H1 (cell line): ENCODE measurements around the gene NKX6-1. TPM values are rescaled to one million over a fixed set of nuclear protein-coding genes. Genes with fewer than 3 reads are reported as not detected.

Experiments used
- EZH2 ChIP-seq: fragments of 200-600 bp; sonication (generic); IDR thresholded peaks from 2 replicates; pipeline ENCODE4 v1.7.1; 2012; ENCODE audit warnings: low read depth, mild to moderate bottlenecking, moderate library complexity, low read length, inconsistent platforms; ENCODE audit not compliant: severe bottlenecking
- SUZ12 ChIP-seq: fragments of 200-600 bp; sonication (generic); IDR thresholded peaks from 2 replicates; pipeline ENCODE4 v1.6.1; 2012; ENCODE audit warnings: mild to moderate bottlenecking, inconsistent platforms, low read length, moderate library complexity, mixed read lengths
- TEAD4 ChIP-seq: IDR thresholded peaks from 2 replicates; pipeline ENCODE4 v1.6.1; 2012; ENCODE audit warnings: low read depth, low read length, inconsistent platforms, mixed read lengths
- polyA plus RNA-seq, 7 experiments: library from polyadenylated mRNA; depleted of rRNA in 3 of 7; stranded (reverse) in 5 of 7; unstranded in 2 of 7; fragments of >200 nt in 5 of 7; fragments of 200-250 nt in 2 of 7; gene quantifications; 1 replicate in 5 of 7; 2 replicates in 1 of 7; 4 replicates in 1 of 7; pipeline versions ENCODE4 v1.2.1 to v1.2.3, GENCODE V29; 2011 to 2013; ENCODE audit warnings: missing spikeins in 2 of 7, mixed read lengths in 2 of 7
- total RNA-seq: library from RNA; stranded (reverse); fragmentation: NEBNext Ultra II Directional; extraction: Animal tissue kit (Norgen Biotek cat#: 25700); gene quantifications from 2 replicates; pipeline ENCODE4 v1.2.1, GENCODE V29; 2021
- TF ChIP-seq, protein P1 (sequence below): fragments of 300-600 bp; sonication (generic); IDR thresholded peaks from 2 replicates; pipeline ENCODE4 v1.7.1; 2012; ENCODE audit warnings: low read length, moderate library complexity, mild to moderate bottlenecking, inconsistent platforms; ENCODE audit not compliant: insufficient replicate concordance

NKX6-1 gene
- total and polyA plus RNA-seq, 2 of the 8 experiments (the other 6 are each of a cell fraction or from before 2014, with no cell fraction given): 0.03 to 0.45 TPM

DNA sequence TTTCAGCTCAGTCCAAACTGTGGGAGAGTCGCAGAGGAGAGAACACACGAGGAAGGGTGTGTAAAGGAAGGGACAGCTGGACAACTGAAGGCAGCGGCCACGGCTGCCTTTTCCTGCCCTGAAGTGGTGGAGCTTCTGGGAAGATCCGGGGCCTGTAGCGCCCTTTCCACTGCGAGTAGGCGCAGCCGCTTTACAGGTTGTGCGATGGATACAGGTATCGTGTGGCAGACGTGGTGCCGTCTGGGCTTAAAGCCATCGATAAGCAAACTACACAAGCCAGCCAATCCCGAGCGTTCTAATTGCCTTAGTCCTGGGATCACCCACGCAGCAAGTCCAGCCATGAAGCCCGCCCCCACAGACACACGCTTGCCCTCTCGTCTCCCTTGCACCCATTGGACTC, 15.4 kb downstream of the NKX6-1 start (continued):
- TF ChIP-seq, protein P1, sequence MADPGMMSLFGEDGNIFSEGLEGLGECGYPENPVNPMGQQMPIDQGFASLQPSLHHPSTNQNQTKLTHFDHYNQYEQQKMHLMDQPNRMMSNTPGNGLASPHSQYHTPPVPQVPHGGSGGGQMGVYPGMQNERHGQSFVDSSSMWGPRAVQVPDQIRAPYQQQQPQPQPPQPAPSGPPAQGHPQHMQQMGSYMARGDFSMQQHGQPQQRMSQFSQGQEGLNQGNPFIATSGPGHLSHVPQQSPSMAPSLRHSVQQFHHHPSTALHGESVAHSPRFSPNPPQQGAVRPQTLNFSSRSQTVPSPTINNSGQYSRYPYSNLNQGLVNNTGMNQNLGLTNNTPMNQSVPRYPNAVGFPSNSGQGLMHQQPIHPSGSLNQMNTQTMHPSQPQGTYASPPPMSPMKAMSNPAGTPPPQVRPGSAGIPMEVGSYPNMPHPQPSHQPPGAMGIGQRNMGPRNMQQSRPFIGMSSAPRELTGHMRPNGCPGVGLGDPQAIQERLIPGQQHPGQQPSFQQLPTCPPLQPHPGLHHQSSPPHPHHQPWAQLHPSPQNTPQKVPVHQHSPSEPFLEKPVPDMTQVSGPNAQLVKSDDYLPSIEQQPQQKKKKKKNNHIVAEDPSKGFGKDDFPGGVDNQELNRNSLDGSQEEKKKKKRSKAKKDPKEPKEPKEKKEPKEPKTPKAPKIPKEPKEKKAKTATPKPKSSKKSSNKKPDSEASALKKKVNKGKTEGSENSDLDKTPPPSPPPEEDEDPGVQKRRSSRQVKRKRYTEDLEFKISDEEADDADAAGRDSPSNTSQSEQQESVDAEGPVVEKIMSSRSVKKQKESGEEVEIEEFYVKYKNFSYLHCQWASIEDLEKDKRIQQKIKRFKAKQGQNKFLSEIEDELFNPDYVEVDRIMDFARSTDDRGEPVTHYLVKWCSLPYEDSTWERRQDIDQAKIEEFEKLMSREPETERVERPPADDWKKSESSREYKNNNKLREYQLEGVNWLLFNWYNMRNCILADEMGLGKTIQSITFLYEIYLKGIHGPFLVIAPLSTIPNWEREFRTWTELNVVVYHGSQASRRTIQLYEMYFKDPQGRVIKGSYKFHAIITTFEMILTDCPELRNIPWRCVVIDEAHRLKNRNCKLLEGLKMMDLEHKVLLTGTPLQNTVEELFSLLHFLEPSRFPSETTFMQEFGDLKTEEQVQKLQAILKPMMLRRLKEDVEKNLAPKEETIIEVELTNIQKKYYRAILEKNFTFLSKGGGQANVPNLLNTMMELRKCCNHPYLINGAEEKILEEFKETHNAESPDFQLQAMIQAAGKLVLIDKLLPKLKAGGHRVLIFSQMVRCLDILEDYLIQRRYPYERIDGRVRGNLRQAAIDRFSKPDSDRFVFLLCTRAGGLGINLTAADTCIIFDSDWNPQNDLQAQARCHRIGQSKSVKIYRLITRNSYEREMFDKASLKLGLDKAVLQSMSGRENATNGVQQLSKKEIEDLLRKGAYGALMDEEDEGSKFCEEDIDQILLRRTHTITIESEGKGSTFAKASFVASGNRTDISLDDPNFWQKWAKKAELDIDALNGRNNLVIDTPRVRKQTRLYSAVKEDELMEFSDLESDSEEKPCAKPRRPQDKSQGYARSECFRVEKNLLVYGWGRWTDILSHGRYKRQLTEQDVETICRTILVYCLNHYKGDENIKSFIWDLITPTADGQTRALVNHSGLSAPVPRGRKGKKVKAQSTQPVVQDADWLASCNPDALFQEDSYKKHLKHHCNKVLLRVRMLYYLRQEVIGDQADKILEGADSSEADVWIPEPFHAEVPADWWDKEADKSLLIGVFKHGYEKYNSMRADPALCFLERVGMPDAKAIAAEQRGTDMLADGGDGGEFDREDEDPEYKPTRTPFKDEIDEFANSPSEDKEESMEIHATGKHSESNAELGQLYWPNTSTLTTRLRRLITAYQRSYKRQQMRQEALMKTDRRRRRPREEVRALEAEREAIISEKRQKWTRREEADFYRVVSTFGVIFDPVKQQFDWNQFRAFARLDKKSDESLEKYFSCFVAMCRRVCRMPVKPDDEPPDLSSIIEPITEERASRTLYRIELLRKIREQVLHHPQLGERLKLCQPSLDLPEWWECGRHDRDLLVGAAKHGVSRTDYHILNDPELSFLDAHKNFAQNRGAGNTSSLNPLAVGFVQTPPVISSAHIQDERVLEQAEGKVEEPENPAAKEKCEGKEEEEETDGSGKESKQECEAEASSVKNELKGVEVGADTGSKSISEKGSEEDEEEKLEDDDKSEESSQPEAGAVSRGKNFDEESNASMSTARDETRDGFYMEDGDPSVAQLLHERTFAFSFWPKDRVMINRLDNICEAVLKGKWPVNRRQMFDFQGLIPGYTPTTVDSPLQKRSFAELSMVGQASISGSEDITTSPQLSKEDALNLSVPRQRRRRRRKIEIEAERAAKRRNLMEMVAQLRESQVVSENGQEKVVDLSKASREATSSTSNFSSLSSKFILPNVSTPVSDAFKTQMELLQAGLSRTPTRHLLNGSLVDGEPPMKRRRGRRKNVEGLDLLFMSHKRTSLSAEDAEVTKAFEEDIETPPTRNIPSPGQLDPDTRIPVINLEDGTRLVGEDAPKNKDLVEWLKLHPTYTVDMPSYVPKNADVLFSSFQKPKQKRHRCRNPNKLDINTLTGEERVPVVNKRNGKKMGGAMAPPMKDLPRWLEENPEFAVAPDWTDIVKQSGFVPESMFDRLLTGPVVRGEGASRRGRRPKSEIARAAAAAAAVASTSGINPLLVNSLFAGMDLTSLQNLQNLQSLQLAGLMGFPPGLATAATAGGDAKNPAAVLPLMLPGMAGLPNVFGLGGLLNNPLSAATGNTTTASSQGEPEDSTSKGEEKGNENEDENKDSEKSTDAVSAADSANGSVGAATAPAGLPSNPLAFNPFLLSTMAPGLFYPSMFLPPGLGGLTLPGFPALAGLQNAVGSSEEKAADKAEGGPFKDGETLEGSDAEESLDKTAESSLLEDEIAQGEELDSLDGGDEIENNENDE: no peak
- TF ChIP-seq EZH2 (peak; percentile 77), TEAD4 (no peak), SUZ12 (peak; percentile 80)
